GM12878 (cell line): Measurements from ENCODE around the gene ATP2C2.

Source experiments
- EZH2 ChIP-seq: IDR thresholded peaks from 2 replicates; pipeline ENCODE4 v1.6.1; 2012; ENCODE audit warnings: low read depth, mild to moderate bottlenecking, control low read depth, inconsistent platforms, low read length, borderline replicate concordance; ENCODE audit not compliant: control insufficient read depth
- FOXK2 ChIP-seq: fragments of 450-650 bp; IDR thresholded peaks from 2 replicates; pipeline ENCODE4 v1.6.1; 2017; ENCODE audit warnings: mild to moderate bottlenecking, moderate library complexity
- MYC ChIP-seq: IDR thresholded peaks from 2 replicates; pipeline ENCODE4 v1.6.1; 2011; ENCODE audit warnings: mild to moderate bottlenecking, low read length, moderate library complexity, inconsistent platforms; ENCODE audit not compliant: insufficient read depth, insufficient replicate concordance, insufficient read length, severe bottlenecking
- POLR2A ChIP-seq: IDR thresholded peaks from 2 replicates; pipeline ENCODE4 v1.6.1; 2011; ENCODE audit warnings: low read depth, mild to moderate bottlenecking, low read length
- TF ChIP-seq, protein P1 (sequence below), 3 experiments: IDR thresholded peaks in 2 of 3; conservative IDR thresholded peaks in 1 of 3; 2 replicates each; pipeline ENCODE4 v1.5.1; 2011; ENCODE audit warnings: low read depth in 3 of 3, low read length in 3 of 3, mild to moderate bottlenecking in 3 of 3, control low read depth in 2 of 3, moderate library complexity in 2 of 3, inconsistent platforms in 1 of 3, mixed read lengths in 1 of 3; ENCODE audit not compliant: control insufficient read depth in 2 of 3, insufficient read depth in 1 of 3; ENCODE audit errors: extremely low read depth in 1 of 3
- TF ChIP-seq, protein P2 (sequence below): IDR thresholded peaks from 2 replicates; pipeline ENCODE4 v1.6.1; 2011; ENCODE audit warnings: borderline replicate concordance, low read depth, mild to moderate bottlenecking, moderate library complexity, mixed read lengths, low read length; ENCODE audit not compliant: insufficient read depth; ENCODE audit errors: extremely low read length
- TF ChIP-seq, protein P3 (sequence below): IDR thresholded peaks from 2 replicates; pipeline ENCODE4 v1.6.1; 2012; ENCODE audit warnings: low read depth, low read length, improper control_type of control experiment

DNA sequence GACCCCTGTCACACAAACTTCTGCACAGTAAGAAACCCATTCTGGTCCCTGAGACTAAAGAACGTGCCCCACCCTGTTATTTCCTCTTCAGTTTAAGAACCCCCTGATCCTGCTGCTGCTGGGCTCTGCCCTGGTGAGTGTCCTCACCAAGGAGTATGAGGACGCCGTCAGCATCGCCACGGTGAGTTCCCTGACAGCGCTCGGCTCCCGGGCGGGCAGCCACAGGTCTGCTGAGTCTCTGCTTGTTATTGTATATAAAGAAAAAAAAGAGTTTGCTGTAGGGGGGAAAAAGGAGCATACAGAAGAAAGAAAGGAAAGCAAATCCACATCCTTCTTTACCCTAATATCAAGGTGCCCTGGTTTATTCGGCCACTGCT is 40.0 kb downstream of the ATP2C2 start:
- TF ChIP-seq, protein P1, sequence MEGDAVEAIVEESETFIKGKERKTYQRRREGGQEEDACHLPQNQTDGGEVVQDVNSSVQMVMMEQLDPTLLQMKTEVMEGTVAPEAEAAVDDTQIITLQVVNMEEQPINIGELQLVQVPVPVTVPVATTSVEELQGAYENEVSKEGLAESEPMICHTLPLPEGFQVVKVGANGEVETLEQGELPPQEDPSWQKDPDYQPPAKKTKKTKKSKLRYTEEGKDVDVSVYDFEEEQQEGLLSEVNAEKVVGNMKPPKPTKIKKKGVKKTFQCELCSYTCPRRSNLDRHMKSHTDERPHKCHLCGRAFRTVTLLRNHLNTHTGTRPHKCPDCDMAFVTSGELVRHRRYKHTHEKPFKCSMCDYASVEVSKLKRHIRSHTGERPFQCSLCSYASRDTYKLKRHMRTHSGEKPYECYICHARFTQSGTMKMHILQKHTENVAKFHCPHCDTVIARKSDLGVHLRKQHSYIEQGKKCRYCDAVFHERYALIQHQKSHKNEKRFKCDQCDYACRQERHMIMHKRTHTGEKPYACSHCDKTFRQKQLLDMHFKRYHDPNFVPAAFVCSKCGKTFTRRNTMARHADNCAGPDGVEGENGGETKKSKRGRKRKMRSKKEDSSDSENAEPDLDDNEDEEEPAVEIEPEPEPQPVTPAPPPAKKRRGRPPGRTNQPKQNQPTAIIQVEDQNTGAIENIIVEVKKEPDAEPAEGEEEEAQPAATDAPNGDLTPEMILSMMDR (IDR thresholded peaks at IDR 0.05 in 2 of 3, conservative IDR thresholded peaks at IDR 0.05 in 1 of 3; ENCODE audit: control insufficient read depth in 2 of 3, extremely low read depth in 1 of 3, insufficient read depth in 1 of 3, low read depth in 3 of 3, low read length in 3 of 3) = no peak
- TF ChIP-seq POLR2A (no peak), MYC (no peak), EZH2 (no peak), FOXK2 (no peak)
- TF ChIP-seq, protein P2, sequence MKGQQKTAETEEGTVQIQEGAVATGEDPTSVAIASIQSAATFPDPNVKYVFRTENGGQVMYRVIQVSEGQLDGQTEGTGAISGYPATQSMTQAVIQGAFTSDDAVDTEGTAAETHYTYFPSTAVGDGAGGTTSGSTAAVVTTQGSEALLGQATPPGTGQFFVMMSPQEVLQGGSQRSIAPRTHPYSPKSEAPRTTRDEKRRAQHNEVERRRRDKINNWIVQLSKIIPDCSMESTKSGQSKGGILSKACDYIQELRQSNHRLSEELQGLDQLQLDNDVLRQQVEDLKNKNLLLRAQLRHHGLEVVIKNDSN = no peak
- TF ChIP-seq, protein P3, sequence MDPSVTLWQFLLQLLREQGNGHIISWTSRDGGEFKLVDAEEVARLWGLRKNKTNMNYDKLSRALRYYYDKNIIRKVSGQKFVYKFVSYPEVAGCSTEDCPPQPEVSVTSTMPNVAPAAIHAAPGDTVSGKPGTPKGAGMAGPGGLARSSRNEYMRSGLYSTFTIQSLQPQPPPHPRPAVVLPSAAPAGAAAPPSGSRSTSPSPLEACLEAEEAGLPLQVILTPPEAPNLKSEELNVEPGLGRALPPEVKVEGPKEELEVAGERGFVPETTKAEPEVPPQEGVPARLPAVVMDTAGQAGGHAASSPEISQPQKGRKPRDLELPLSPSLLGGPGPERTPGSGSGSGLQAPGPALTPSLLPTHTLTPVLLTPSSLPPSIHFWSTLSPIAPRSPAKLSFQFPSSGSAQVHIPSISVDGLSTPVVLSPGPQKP = no peak
